WERI-Rb-1 (cell line): ENCODE measurements around the gene ASS1.

Experiments
- DNase-seq: peaks from one replicate; pipeline ENCODE4 v3.0.0-alpha.2; 2020
- H3K27ac ChIP-seq: fragments of 250-450 bp; sonication (Bioruptor Pico); 2 replicates; pipeline ENCODE4 v1.5.1; 2020; ENCODE audit warnings: mild to moderate bottlenecking, moderate library complexity
- H3K27me3 ChIP-seq: fragments of 250-450 bp; sonication (Bioruptor Pico); 2 replicates; pipeline ENCODE4 v1.5.1; 2021; ENCODE audit warnings: mild to moderate bottlenecking, low read depth, moderate library complexity; ENCODE audit not compliant: insufficient read depth, severe bottlenecking
- H3K36me3 ChIP-seq: fragments of 250-450 bp; sonication (Bioruptor Pico); 2 replicates; pipeline ENCODE4 v1.5.1; 2020; ENCODE audit warnings: mild to moderate bottlenecking, moderate library complexity
- H3K4me3 ChIP-seq: 2 replicates; pipeline ENCODE4 v1.5.1; 2011; ENCODE audit warnings: low read depth, mild to moderate bottlenecking, control low read depth, low read length
- H3K9me3 ChIP-seq: fragments of 250-450 bp; sonication (Bioruptor Pico); 2 replicates; pipeline ENCODE4 v1.5.1; 2021; ENCODE audit warnings: mild to moderate bottlenecking, moderate library complexity; ENCODE audit not compliant: severe bottlenecking
- CTCF ChIP-seq: IDR thresholded peaks from 2 replicates; pipeline ENCODE4 v1.5.1; 2011; ENCODE audit warnings: low read depth, mild to moderate bottlenecking, control low read depth, inconsistent platforms, low read length

Gene ASS1

GRCh38 chr9:130471411-130472183 lies 26.8 kb downstream of the ASS1 start:
- no peaks in the 10 kb centered on the region for H3K27me3 ChIP-seq
- H3K9me3 ChIP-seq: no peaks in the 10 kb centered on the region
- no peak for TF ChIP-seq CTCF
- H3K27ac ChIP-seq: peak overlapping the region; percentile 61
- H3K4me3 ChIP-seq: no peak overlapping the region
- no peak for DNase-seq
- peaks cover 27% of the 10 kb centered on the region for H3K36me3 ChIP-seq

GRCh38 chr9:130472184-130472705 lies 27.5 kb downstream of the ASS1 start:
- Histone ChIP-seq H3K36me3 (peaks cover 27% of the 10 kb centered on the region), H3K27me3 (no peaks in the 10 kb centered on the region), H3K9me3 (no peaks in the 10 kb centered on the region), H3K4me3 (no peak overlapping the region), H3K27ac (peak overlapping the region; percentile 61)
- TF ChIP-seq CTCF: no peak
- no peak for DNase-seq

GRCh38 chr9:130473009-130473408 lies 28.2 kb downstream of the ASS1 start:
- Histone ChIP-seq H3K4me3 (no peak overlapping the region), H3K9me3 (no peaks in the 10 kb centered on the region), H3K36me3 (peaks cover 32% of the 10 kb centered on the region), H3K27ac (peak overlapping the region; percentile 61), H3K27me3 (no peaks in the 10 kb centered on the region)
- DNase-seq: no peak
- TF ChIP-seq CTCF: no peak

GRCh38 chr9:130473566-130473965 lies 28.8 kb downstream of the ASS1 start:
- no peak for DNase-seq
- H3K9me3 ChIP-seq: no peaks in the 10 kb centered on the region
- H3K27me3 ChIP-seq: no peaks in the 10 kb centered on the region
- TF ChIP-seq CTCF: no peak
- H3K36me3 ChIP-seq: peaks cover 32% of the 10 kb centered on the region
- peak overlapping the region; percentile 32; the same call in 1 of the 2 replicates for H3K27ac ChIP-seq
- no peak overlapping the region for H3K4me3 ChIP-seq

GRCh38 chr9:130474106-130474505 lies 29.3 kb downstream of the ASS1 start:
- Histone ChIP-seq H3K27me3 (no peaks in the 10 kb centered on the region), H3K36me3 (peaks cover 29% of the 10 kb centered on the region), H3K9me3 (no peaks in the 10 kb centered on the region), H3K4me3 (no peak overlapping the region), H3K27ac (peak overlapping the region; percentile 14; the same call in 1 of the 2 replicates)
- TF ChIP-seq CTCF: no peak
- DNase-seq: no peak
